HL-60 (cell line): Measurements from ENCODE around the gene BABAM2.

Source experiments
- GABPA ChIP-seq: IDR thresholded peaks from 2 replicates; pipeline ENCODE4 v1.6.1; 2012; ENCODE audit warnings: low read depth
- POLR2AphosphoS5 ChIP-seq: IDR thresholded peaks from 2 replicates; pipeline ENCODE4 v1.6.1; 2012; ENCODE audit warnings: low read depth
- REST ChIP-seq: IDR thresholded peaks from 2 replicates; pipeline ENCODE4 v1.6.1; 2012; ENCODE audit warnings: low read depth; ENCODE audit not compliant: insufficient replicate concordance
- SPI1 ChIP-seq: IDR thresholded peaks from 2 replicates; pipeline ENCODE4 v1.6.1; 2012; ENCODE audit warnings: low read depth, mild to moderate bottlenecking, borderline replicate concordance
- TF ChIP-seq, protein P1 (sequence below): IDR thresholded peaks from one replicate; pipeline ENCODE4 v1.5.1; 2011; ENCODE audit warnings: low read length, control low read depth, inconsistent platforms; ENCODE audit not compliant: insufficient read depth

DNA sequence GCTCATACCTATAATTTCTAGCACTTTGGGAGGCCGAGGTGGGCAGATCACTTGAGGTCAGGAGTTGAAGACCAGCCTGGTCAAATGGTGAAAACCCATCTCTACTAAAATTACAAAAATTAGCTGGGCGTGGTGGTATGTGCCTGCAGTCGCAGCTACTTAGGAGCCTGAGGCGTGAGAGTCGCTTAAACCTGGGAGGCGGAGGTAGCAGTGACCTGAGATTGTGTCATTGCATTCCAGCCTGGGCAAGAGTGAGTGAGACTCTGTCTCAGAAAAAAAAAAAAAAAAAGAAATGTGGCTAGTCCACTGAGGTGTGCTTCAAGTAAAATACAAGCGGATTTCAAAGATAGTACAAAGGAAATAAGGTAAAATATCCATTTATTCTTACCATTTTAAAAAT is 46.5 kb upstream of the BABAM2 start:
- TF ChIP-seq, protein P1, sequence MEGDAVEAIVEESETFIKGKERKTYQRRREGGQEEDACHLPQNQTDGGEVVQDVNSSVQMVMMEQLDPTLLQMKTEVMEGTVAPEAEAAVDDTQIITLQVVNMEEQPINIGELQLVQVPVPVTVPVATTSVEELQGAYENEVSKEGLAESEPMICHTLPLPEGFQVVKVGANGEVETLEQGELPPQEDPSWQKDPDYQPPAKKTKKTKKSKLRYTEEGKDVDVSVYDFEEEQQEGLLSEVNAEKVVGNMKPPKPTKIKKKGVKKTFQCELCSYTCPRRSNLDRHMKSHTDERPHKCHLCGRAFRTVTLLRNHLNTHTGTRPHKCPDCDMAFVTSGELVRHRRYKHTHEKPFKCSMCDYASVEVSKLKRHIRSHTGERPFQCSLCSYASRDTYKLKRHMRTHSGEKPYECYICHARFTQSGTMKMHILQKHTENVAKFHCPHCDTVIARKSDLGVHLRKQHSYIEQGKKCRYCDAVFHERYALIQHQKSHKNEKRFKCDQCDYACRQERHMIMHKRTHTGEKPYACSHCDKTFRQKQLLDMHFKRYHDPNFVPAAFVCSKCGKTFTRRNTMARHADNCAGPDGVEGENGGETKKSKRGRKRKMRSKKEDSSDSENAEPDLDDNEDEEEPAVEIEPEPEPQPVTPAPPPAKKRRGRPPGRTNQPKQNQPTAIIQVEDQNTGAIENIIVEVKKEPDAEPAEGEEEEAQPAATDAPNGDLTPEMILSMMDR = no peak
- TF ChIP-seq POLR2AphosphoS5 (no peak), GABPA (no peak), SPI1 (no peak), REST (no peak)
